Lower lobe of right lung (tissue), 2 donors: ENCODE data around the gene OBSCN. TPM values are rescaled to one million over a fixed set of nuclear protein-coding genes. Genes with fewer than 3 reads are reported as not detected.

Experiments
- ATAC-seq, 2 donors: fragments of 200-7000 bp; cut with Tn5 transposase; one replicate each; pipeline ENCODE4 v1.9.1; 2020 to 2022; ENCODE audit warnings: mild to moderate bottlenecking in 2 of 2, moderate library complexity in 2 of 2
- DNase-seq: peaks from one replicate; pipeline ENCODE4 v3.0.0-alpha.2; 2020
- H3K27ac ChIP-seq: fragments of 200-600 bp; one replicate; pipeline ENCODE4 v1.8.0; 2022
- H3K27me3 ChIP-seq: fragments of 200-600 bp; one replicate; pipeline ENCODE4 v1.8.0; 2022; ENCODE audit warnings: low read depth
- H3K36me3 ChIP-seq: fragments of 200-600 bp; one replicate; pipeline ENCODE4 v1.8.0; 2022; ENCODE audit warnings: mild to moderate bottlenecking
- H3K4me1 ChIP-seq: fragments of 200-600 bp; one replicate; pipeline ENCODE4 v1.8.0; 2022
- H3K4me3 ChIP-seq: fragments of 200-600 bp; one replicate; pipeline ENCODE4 v1.8.0; 2022; ENCODE audit warnings: mild to moderate bottlenecking
- H3K9me3 ChIP-seq: fragments of 200-600 bp; one replicate; pipeline ENCODE4 v1.8.0; 2022
- CTCF ChIP-seq: fragments of 200-600 bp; IDR thresholded peaks from one replicate; pipeline ENCODE4 v1.8.0; 2022; ENCODE audit warnings: antibody characterized with exemption, mild to moderate bottlenecking
- intact Hi-C: fragments of 100-400 bp; cut with DNase I; formaldehyde crosslinking; loops from one replicate; pipeline ENCODE4 v1.11.0; 2022
- total RNA-seq: library from RNA; stranded (reverse); fragmentation: NEBNext Ultra II Directional; extraction: Animal tissue kit (Norgen Biotek cat#: 25700); gene quantifications from one replicate; pipeline ENCODE4 v1.2.1, GENCODE V29; 2021
- donor health status: DM: no; HTN: yes; CAD: no; lungs with severe emphysema.

Gene OBSCN
- total RNA-seq, 1 donor from 2014 or later, result 35.6 TPM

GRCh38 chr1:228411121-228411520 lies 203.3 kb downstream of the OBSCN start:
- ATAC-seq (no peak), DNase-seq (no peak)
- peaks cover 7% of the 10 kb centered on the region for H3K27me3 ChIP-seq

GRCh38 chr1:228411548-228412430 lies 203.9 kb downstream of the OBSCN start:
- Histone ChIP-seq H3K4me1 (peaks cover 21% of the 10 kb centered on the region), H3K27ac (no peak overlapping the region), H3K4me3 (no peak overlapping the region), H3K36me3 (peaks cover 10% of the 10 kb centered on the region), H3K9me3 (no peaks in the 10 kb centered on the region), H3K27me3 (peaks cover 12% of the 10 kb centered on the region)
- no peak for TF ChIP-seq CTCF
- intact Hi-C loops, result no loop called here
- no peak for DNase-seq
- no peak for ATAC-seq

More at GRCh38 chr1:228411121-228411520, 203.3 kb downstream of the OBSCN start:
- peaks cover 10% of the 10 kb centered on the region for H3K36me3 ChIP-seq
- H3K4me3 ChIP-seq, result no peak overlapping the region
- no peak for TF ChIP-seq CTCF
- H3K27ac ChIP-seq, result no peak overlapping the region
- intact Hi-C loops, result no loop called here
- peaks cover 18% of the 10 kb centered on the region for H3K4me1 ChIP-seq
- H3K9me3 ChIP-seq, result no peaks in the 10 kb centered on the region

GRCh38 chr1:228413241-228414010 lies 205.6 kb downstream of the OBSCN start:
- peaks cover 26% of the 10 kb centered on the region for H3K27me3 ChIP-seq
- intact Hi-C loops, result no loop called here
- H3K4me1 ChIP-seq, result peaks cover 17% of the 10 kb centered on the region
- H3K36me3 ChIP-seq, result peaks cover 10% of the 10 kb centered on the region
- no peak overlapping the region for H3K27ac ChIP-seq
- no peaks in the 10 kb centered on the region for H3K9me3 ChIP-seq
- H3K4me3 ChIP-seq, result no peak overlapping the region
- no peak for DNase-seq
- no peak for ATAC-seq
- no peak for TF ChIP-seq CTCF

- peaks cover 27% of the 10 kb centered on the region for H3K27me3 ChIP-seq
Observed at GRCh38 chr1:228414511-228415211, 206.8 kb downstream of the OBSCN start.

More at GRCh38 chr1:228414511-228415211, 206.8 kb downstream of the OBSCN start:
- H3K36me3 ChIP-seq, result peaks cover 10% of the 10 kb centered on the region
- ATAC-seq (no peak), DNase-seq (no peak)
- H3K4me3 ChIP-seq, result no peak overlapping the region
- H3K4me1 ChIP-seq, result peaks cover 17% of the 10 kb centered on the region
- H3K9me3 ChIP-seq, result no peaks in the 10 kb centered on the region
- H3K27ac ChIP-seq, result no peak overlapping the region
- intact Hi-C loops, result no loop called here
- TF ChIP-seq CTCF, result no peak
